A673 (cell line): ENCODE data around the gene GPR82. TPM values are rescaled to one million over a fixed set of nuclear protein-coding genes. Genes with fewer than 3 reads are reported as not detected.
"Not testable (repeated sequence)": the region's sequence is repeated elsewhere in the genome, so short reads cannot be mapped to it uniquely, and the experiment has no call there.

Experiments
- BruUV-seq: library from RNA; stranded (reverse); fragments of 400-500 nt; replicated peaks from 2 replicates; lab custom pipeline; 2021; lab: Mats Ljungman, UMichigan
- CTCF ChIA-PET: fragments of 300-600 bp; sonication (Branson Sonifier 250); formaldehyde crosslinking; loops from one replicate; lab custom pipeline; 2022; ENCODE audit warnings: antibody characterized with exemption; lab: Charles Lee
- POLR2A ChIA-PET: fragments of 300-600 bp; sonication (Branson Sonifier 250); formaldehyde crosslinking; loops from one replicate; lab custom pipeline; 2022; ENCODE audit warnings: antibody characterized with exemption; ENCODE audit not compliant: low non-redundant PET; lab: Charles Lee
- DNase-seq: peaks from one replicate; pipeline ENCODE4 v3.0.0-alpha.2; 2015; ENCODE audit warnings: low spot score
- H3K27ac ChIP-seq: fragments of 200-600 bp; sonication (generic); 2 replicates; pipeline ENCODE4 v1.5.1; 2016; ENCODE audit warnings: mixed run types, low read depth, mild to moderate bottlenecking, mixed read lengths, antibody characterized with exemption, low read length; ENCODE audit not compliant: poor library complexity, severe bottlenecking
- H3K27me3 ChIP-seq: fragments of 200-600 bp; sonication (generic); replicated peaks from 2 replicates; pipeline ENCODE4 v1.6.1; 2017; ENCODE audit warnings: mixed run types, low read depth, mild to moderate bottlenecking, mixed read lengths, antibody characterized with exemption, low read length; ENCODE audit not compliant: insufficient read depth, poor library complexity
- H3K36me3 ChIP-seq: fragments of 200-600 bp; sonication (generic); 2 replicates; pipeline ENCODE4 v1.6.1; 2016; ENCODE audit warnings: mixed run types, mild to moderate bottlenecking, mixed read lengths, antibody characterized with exemption, low read length; ENCODE audit not compliant: insufficient read depth, poor library complexity, severe bottlenecking
- H3K4me1 ChIP-seq: fragments of 200-600 bp; sonication (generic); 2 replicates; pipeline ENCODE4 v1.6.1; 2017; ENCODE audit warnings: mixed run types, mild to moderate bottlenecking, mixed read lengths, antibody characterized with exemption, low read length; ENCODE audit not compliant: insufficient read depth, poor library complexity, severe bottlenecking
- H3K4me3 ChIP-seq: fragments of 200-600 bp; sonication (generic); 2 replicates; pipeline ENCODE4 v1.5.1; 2016; ENCODE audit warnings: low read depth, mixed run types, mild to moderate bottlenecking, mixed read lengths, low read length; ENCODE audit not compliant: poor library complexity, severe bottlenecking
- H3K9me3 ChIP-seq: fragments of 200-600 bp; sonication (generic); 2 replicates; pipeline ENCODE4 v1.6.1; 2016; ENCODE audit warnings: mixed run types, low read depth, mild to moderate bottlenecking, mixed read lengths, antibody characterized with exemption, low read length; ENCODE audit not compliant: poor library complexity, severe bottlenecking
- EZH2 ChIP-seq: fragments of 200-600 bp; sonication (generic); IDR thresholded peaks from 2 replicates; pipeline ENCODE4 v1.6.1; 2017; ENCODE audit warnings: borderline replicate concordance, low read depth, mild to moderate bottlenecking, mixed read lengths, antibody characterized with exemption, low read length; ENCODE audit not compliant: poor library complexity, severe bottlenecking
- intact Hi-C: fragments of 100-400 bp; cut with micrococcal nuclease; formaldehyde crosslinking; loops from one replicate; pipeline ENCODE4 v1.10.0; 2022; ENCODE audit not compliant: unreplicated experiment
- total RNA-seq: library from RNA; stranded (reverse); gene quantifications from 2 replicates; pipeline ENCODE4 v1.2.3, GENCODE V29; 2021
- TF ChIP-seq, protein P1 (sequence below): fragments of 300-800, 200-600 bp; sonication (generic); conservative IDR thresholded peaks from 2 replicates; pipeline ENCODE4 v1.5.1; 2017; ENCODE audit warnings: low read depth, mild to moderate bottlenecking, antibody characterized with exemption, low read length, moderate library complexity, mixed read lengths

The GPR82 gene
- total RNA-seq, 1 experiment from 2014 or later, result not detected

DNA sequence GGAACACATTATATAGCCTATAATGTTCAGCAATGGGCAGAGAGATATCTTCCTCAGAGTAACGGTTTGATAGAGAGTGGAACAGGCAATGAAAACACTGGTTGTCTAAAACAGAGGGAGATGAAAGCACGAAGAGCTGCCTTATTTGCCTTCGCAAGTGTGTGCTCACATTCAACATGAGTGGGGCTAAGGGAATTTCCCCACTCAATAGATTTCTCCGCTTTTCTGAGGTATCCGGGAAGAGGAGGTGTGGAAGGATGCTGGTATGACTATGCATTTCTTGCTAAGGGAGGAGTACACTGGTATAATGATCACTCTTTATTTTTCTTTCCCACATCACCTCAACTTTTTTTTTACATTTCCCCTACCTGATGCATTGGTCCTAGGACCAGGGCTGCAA, 7.8 kb upstream of the GPR82 start:
- ChIA-PET CTCF (no interaction called here), POLR2A (no interaction called here)
- intact Hi-C loops, result no loop called here
- H3K9me3 ChIP-seq, result peaks cover 4% of the 10 kb centered on the region
- no TSS peak for BruUV-seq
- no peak for DNase-seq
- TF ChIP-seq, protein P1, sequence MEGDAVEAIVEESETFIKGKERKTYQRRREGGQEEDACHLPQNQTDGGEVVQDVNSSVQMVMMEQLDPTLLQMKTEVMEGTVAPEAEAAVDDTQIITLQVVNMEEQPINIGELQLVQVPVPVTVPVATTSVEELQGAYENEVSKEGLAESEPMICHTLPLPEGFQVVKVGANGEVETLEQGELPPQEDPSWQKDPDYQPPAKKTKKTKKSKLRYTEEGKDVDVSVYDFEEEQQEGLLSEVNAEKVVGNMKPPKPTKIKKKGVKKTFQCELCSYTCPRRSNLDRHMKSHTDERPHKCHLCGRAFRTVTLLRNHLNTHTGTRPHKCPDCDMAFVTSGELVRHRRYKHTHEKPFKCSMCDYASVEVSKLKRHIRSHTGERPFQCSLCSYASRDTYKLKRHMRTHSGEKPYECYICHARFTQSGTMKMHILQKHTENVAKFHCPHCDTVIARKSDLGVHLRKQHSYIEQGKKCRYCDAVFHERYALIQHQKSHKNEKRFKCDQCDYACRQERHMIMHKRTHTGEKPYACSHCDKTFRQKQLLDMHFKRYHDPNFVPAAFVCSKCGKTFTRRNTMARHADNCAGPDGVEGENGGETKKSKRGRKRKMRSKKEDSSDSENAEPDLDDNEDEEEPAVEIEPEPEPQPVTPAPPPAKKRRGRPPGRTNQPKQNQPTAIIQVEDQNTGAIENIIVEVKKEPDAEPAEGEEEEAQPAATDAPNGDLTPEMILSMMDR, result no peak
- no peak for TF ChIP-seq EZH2
- no peaks in the 10 kb centered on the region for H3K4me1 ChIP-seq
- no peaks in the 10 kb centered on the region for H3K27me3 ChIP-seq
- no peaks in the 10 kb centered on the region for H3K36me3 ChIP-seq
- no peak overlapping the region for H3K27ac ChIP-seq
- H3K4me3 ChIP-seq, result no peak overlapping the region

DNA sequence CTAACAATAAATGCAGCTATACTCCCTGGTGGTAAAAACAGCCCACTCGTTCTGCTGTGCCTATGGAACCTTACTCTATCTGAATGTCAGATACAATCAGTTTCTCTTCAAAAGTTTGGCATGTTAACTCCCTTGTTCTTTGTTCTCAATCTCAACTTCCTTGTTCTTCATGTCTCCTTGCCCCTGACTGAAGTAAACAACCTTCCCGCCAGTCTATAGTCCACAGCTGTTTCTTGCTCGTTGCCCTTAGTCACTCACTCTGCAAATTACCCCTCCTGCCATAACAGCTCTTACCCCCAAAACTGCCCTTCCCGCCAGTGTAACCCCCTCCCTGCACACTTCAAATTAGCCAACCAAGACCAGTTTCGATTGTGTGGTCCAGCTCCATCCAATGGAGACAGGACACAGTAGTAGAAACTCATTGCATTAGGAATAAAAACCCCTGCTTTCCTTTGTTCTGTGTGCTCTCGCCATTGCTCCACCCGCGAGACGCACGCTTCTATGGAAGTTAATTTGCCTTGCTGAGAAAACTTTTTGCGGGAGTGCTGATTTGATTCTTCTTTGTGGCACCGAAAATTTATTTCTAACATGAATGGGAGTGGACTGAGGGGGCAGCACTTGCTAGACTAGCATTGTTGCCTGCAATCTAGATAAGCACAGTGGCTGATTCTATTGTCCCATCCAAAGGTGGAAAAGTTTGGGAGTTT, 7.1 kb upstream of the GPR82 start:
- Histone ChIP-seq H3K36me3 (no peaks in the 10 kb centered on the region), H3K4me1 (no peaks in the 10 kb centered on the region), H3K27ac (no peak overlapping the region), H3K9me3 (peaks cover 4% of the 10 kb centered on the region), H3K27me3 (no peaks in the 10 kb centered on the region), H3K4me3 (no peak overlapping the region)
- CTCF ChIA-PET, result interaction anchor here (0.6 kb wide), 1 partner anchor 1447 kb away, joined by 3 read pairs; no protein-coding TSS in a partner anchor
- intact Hi-C loops, result no loop called here
- no peak for DNase-seq
- POLR2A ChIA-PET, result no interaction called here
- no peak for TF ChIP-seq EZH2
- TF ChIP-seq, protein P1, result no peak
- no TSS peak for BruUV-seq

- intact Hi-C loops, result no loop called here
- H3K27ac ChIP-seq, result no peak overlapping the region
- POLR2A ChIA-PET, result no interaction called here
- DNase-seq, result no peak
- H3K4me3 ChIP-seq, result no peak overlapping the region
- no peaks in the 10 kb centered on the region for H3K27me3 ChIP-seq
- H3K9me3 ChIP-seq, result peaks cover 4% of the 10 kb centered on the region
- H3K4me1 ChIP-seq, result no peaks in the 10 kb centered on the region
- H3K36me3 ChIP-seq, result no peaks in the 10 kb centered on the region
- CTCF ChIA-PET, result no interaction called here
- BruUV-seq, result no TSS peak
- TF ChIP-seq, protein P1, result no peak
- TF ChIP-seq EZH2, result no peak
Observed at GRCh38 chrX:41718481-41719235, 5.3 kb upstream of the GPR82 start.

GRCh38 chrX:41719610-41720009, 4.4 kb upstream of the GPR82 start:
- POLR2A ChIA-PET, H3K36me3 ChIP-seq, DNase-seq, H3K27me3 ChIP-seq, H3K4me3 ChIP-seq, BruUV-seq, H3K27ac ChIP-seq, H3K9me3 ChIP-seq, CTCF ChIA-PET, H3K4me1 ChIP-seq, intact Hi-C loops: not testable (repeated sequence)
